ENCODE results near the gene MEPCE.
"Not testable (repeated sequence)": the region's sequence is repeated elsewhere in the genome, so short reads cannot be mapped to it uniquely, and the experiment has no call there.

GRCh38 chr7:100439244-100439643, 9.6 kb downstream of the MEPCE start:
- TF ChIP-seq DPF2 (IDR thresholded peaks at IDR 0.05); VEZF1 (CRISPR knock-in tag; IDR thresholded peaks at IDR 0.05): not testable (repeated sequence)
